GM20431 (cell line): ENCODE results near the gene GIMAP7.
"Not testable (repeated sequence)": the region's sequence is repeated elsewhere in the genome, so short reads cannot be mapped to it uniquely, and the experiment has no call there.

Source experiments
- in situ Hi-C: fragments of 300-500 bp; cut with MseI, MboI; formaldehyde crosslinking; loops from one replicate; pipeline ENCODE4 v1.15.0; 2020; ENCODE audit warnings: low sequenced_read_pairs; ENCODE audit not compliant: unreplicated experiment

The GIMAP7 gene

GRCh38 chr7:150507947-150508602 lies 6.6 kb upstream of the GIMAP7 start:
- in situ Hi-C loops = no loop called here

- in situ Hi-C loops = no loop called here
Measured at GRCh38 chr7:150511048-150511447, 3.6 kb upstream of the GIMAP7 start.

- in situ Hi-C loops = no loop called here
Measured at GRCh38 chr7:150513758-150514157, 914 bp upstream of the GIMAP7 start.

- in situ Hi-C loops = no loop called here
Measured at GRCh38 chr7:150515248-150516147, 826 bp downstream of the GIMAP7 start.

DNA sequence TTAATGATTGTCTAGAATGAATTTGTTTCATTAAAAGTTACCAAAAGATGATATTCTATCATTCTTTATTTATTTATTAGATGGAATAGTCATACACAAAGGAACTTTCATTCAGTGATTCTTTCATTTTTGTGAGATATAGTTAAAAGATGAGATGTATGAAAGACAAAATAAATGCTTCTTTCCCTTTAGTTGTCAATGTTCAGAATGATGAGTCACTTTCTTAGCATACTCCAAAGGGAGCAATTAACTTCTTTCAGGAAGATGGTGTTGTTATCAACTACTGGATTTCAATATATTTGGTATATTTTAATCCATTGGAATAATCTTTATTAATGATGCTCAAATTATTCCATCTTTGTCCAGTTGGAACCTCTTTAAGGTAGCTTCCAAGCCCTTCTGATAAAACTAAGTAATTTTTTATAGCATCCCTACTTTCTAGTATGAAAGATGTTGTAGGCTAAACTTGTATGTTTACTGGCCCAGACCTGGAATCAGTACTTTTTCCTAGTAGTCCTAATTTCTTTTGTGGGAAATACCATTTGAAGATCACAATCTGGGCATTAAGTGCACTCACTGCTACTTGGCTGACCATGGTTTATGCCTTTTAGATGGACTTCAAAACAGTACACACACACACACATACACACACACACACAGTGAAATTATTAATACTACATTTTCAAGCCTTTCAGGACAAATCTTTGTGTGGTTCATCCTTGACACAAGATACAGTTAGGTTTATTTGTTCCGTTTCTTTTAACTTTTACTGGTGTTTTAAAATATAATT lies 2.5 kb downstream of the GIMAP7 start:
- in situ Hi-C loops = no loop called here

GRCh38 chr7:150519310-150519709 lies 4.6 kb downstream of the GIMAP7 start:
- in situ Hi-C loops = no loop called here

DNA sequence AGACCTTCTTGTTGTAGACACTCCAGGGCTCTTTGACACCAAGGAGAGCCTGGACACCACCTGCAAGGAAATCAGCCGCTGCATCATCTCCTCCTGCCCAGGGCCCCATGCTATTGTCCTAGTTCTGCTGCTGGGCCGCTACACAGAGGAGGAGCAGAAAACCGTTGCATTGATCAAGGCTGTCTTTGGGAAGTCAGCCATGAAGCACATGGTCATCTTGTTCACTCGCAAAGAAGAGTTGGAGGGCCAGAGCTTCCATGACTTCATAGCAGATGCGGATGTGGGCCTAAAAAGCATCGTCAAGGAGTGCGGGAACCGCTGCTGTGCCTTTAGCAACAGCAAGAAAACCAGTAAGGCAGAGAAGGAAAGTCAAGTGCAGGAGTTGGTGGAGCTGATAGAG lies 5.5 kb downstream of the GIMAP7 start:
- in situ Hi-C loops = no loop called here

DNA sequence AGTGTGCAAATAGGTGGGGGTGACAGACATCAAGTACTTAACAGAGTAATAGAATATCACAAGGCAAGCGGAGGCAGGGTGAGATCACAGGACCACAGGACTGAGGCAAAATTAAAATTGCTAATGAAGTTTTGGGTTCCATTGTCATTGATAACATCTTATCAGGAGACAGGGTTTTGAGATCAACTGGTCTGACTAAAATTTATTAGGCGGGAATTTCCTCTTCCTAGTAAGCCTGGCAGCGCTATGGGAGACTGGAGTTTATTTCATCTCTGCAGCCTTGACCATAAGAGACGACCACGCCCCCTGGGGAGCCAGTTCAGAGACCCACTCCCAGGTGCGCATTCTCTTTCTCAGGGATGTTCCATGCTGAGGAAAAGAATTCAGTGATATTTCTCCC lies 8.3 kb downstream of the GIMAP7 start:
- in situ Hi-C loops = not testable (repeated sequence)

DNA sequence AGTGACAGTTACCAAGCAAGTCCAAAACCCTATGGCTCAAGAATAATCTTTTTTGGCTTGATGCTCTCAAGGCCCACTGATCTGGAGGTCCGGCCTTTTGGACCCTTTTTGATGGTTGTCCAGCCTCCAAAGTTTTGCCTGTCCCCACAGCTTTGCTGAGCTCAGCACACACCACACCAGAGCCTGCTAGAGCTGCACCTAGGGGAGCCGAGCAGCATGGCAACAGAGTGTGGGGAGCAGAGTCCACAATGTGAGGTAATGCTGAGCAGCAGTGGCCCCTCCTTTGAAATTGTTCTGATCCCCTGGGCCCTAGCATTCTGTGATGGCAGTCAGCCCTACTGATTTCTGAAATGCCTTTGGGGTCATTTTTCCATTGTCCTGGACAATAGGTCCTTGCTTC lies 9.3 kb downstream of the GIMAP7 start:
- in situ Hi-C loops = no loop called here

DNA sequence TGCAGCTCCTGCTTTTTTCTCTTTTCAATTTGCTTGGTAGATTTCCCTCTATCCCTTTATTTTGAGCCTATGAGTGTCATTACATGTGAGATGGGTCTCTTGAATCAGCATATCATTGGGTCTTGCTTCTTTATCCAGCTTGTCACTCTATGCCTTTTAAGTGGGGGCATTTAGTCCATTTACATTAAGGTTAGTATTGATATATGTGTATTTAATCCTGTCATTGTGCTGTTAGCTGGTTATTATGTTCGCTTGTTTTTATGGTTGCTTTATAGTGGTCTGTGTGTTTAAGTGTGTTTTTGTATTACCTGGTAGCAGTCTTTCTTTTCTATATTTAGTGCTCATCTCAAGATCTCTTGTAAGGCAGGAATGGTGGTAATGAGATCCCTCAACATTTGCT lies 17.0 kb downstream of the GIMAP7 start:
- in situ Hi-C loops = no loop called here

- in situ Hi-C loops = no loop called here
Measured at GRCh38 chr7:150538259-150538658, 23.6 kb downstream of the GIMAP7 start.

DNA sequence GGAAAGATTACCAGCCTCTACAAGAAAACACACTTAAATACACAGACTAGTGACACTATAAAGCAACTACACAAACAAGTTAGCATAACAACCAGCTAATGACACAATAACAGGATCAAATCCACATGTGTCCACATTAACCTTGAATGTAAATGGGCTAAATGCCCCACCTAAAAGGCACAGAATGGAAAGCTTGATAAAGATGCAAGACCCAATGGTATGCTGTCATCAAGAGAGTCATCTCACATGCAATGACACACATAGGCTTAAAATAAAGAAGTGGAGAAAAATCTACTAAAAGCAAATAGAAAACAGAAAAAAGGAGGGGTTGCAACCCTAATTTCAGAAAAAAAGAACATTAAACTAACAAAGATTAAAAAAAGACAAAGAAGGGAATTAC lies 38.5 kb downstream of the GIMAP7 start:
- in situ Hi-C loops = no loop called here

- in situ Hi-C loops = no loop called here
Measured at GRCh38 chr7:150556521-150557138, 42.0 kb downstream of the GIMAP7 start.

GRCh38 chr7:150560486-150560885 lies 45.8 kb downstream of the GIMAP7 start:
- in situ Hi-C loops = no loop called here

DNA sequence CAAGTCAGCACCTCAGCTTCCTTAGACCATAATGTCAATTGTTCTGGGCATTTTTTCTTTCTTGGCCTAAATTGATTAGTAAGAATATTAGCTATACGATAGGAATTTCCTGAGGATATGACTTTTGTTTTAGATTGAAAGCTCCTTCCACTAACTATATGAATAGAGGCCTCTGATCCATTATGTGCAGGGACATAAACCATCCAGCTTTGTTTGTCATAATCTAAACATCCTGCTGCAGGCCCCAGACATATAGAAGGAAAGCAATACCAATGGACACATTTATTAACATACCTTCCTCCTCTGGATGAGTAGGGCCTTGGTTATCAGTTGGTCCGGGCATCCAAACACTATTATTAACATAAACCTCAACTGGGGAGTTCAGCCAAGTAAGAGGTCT lies 48.2 kb downstream of the GIMAP7 start:
- in situ Hi-C loops = no loop called here

DNA sequence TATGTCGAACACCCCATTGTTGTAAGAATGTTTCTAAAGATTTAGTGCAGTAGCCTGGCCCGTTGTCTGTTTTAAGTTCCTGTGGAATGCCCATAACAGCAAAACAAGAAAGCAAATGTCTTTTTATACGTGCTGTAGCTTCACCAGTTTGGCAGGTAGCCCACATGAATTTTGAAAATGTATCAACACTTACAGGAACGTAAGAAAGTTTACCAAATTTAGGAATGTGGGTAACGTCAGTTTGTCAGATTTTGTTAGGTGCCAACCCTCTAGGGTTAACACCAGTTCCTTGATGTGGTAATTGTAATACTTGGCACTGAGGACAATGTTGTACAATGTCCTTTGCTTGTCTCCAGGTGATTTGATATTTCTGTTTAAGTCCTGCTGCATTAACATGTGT lies 49.3 kb downstream of the GIMAP7 start:
- in situ Hi-C loops = no loop called here

GRCh38 chr7:150564566-150564965 lies 49.9 kb downstream of the GIMAP7 start:
- in situ Hi-C loops = no loop called here

GRCh38 chr7:150565239-150565638 lies 50.6 kb downstream of the GIMAP7 start:
- in situ Hi-C loops = no loop called here

GRCh38 chr7:150566123-150566522 lies 51.5 kb downstream of the GIMAP7 start:
- in situ Hi-C loops = no loop called here

GRCh38 chr7:150566572-150566971 lies 51.9 kb downstream of the GIMAP7 start:
- in situ Hi-C loops = no loop called here
